Calu3 (cell line): Measurements from ENCODE around the gene RANBP9. TPM values are rescaled to one million over a fixed set of nuclear protein-coding genes. Genes with fewer than 3 reads are reported as not detected.

Experiments used
- BruUV-seq: library from RNA; stranded (reverse); fragments of 400-500 nt; replicated peaks from 2 replicates; lab custom pipeline; 2021; lab: Mats Ljungman, UMichigan
- CTCF ChIA-PET: fragments of 300-600 bp; sonication (Branson Sonifier 250); formaldehyde crosslinking; loops from one replicate; lab custom pipeline; 2022; ENCODE audit warnings: antibody characterized with exemption; lab: Charles Lee
- DNase-seq: peaks from one replicate; pipeline ENCODE4 v3.0.0; 2022
- H3K27ac Mint-ChIP-seq: one replicate; pipeline ENCODE4 v1.8.0; 2022; ENCODE audit warnings: mixed read lengths; ENCODE audit not compliant: unreplicated experiment
- H3K27me3 Mint-ChIP-seq: one replicate; pipeline ENCODE4 v1.8.0; 2022; ENCODE audit warnings: mixed read lengths; ENCODE audit not compliant: unreplicated experiment
- H3K36me3 Mint-ChIP-seq: one replicate; pipeline ENCODE4 v1.8.0; 2022; ENCODE audit warnings: mild to moderate bottlenecking, moderate library complexity, mixed read lengths; ENCODE audit not compliant: insufficient read depth, unreplicated experiment
- H3K4me1 Mint-ChIP-seq: one replicate; pipeline ENCODE4 v1.8.0; 2022; ENCODE audit warnings: mild to moderate bottlenecking, low read depth, mixed read lengths; ENCODE audit not compliant: unreplicated experiment
- H3K4me3 Mint-ChIP-seq: one replicate; pipeline ENCODE4 v1.8.0; 2022; ENCODE audit warnings: mild to moderate bottlenecking, low read depth, moderate library complexity, mixed read lengths; ENCODE audit not compliant: unreplicated experiment
- H3K9me3 Mint-ChIP-seq: one replicate; pipeline ENCODE4 v1.8.0; 2022; ENCODE audit warnings: low read depth, mixed read lengths; ENCODE audit not compliant: unreplicated experiment
- CTCF ChIP-seq: fragments of 200-600 bp; IDR thresholded peaks from one replicate; pipeline ENCODE4 v1.8.0; 2022; ENCODE audit warnings: antibody characterized with exemption; ENCODE audit not compliant: unreplicated experiment
- intact Hi-C: fragments of 100-400 bp; cut with micrococcal nuclease; formaldehyde crosslinking; loops from one replicate; pipeline ENCODE4 v1.10.0; 2022; ENCODE audit not compliant: unreplicated experiment
- total RNA-seq: library from RNA; stranded (reverse); gene quantifications from 2 replicates; pipeline ENCODE4 v1.2.3, GENCODE V29; 2022

RANBP9 gene
- total RNA-seq, 1 experiment from 2014 or later: 20.4 TPM

GRCh38 chr6:13682346-13682745 lies 29.3 kb downstream of the RANBP9 start:
- no peak overlapping the region for H3K4me3 Mint-ChIP-seq
- no TSS peak for BruUV-seq
- no peak for TF ChIP-seq CTCF
- DNase-seq: no peak
- H3K36me3 Mint-ChIP-seq: no peaks in the 10 kb centered on the region
- H3K27me3 Mint-ChIP-seq: no peaks in the 10 kb centered on the region
- no peak overlapping the region for H3K27ac Mint-ChIP-seq
- H3K9me3 Mint-ChIP-seq: no peaks in the 10 kb centered on the region
- intact Hi-C loops: no loop called here
- H3K4me1 Mint-ChIP-seq: no peaks in the 10 kb centered on the region
- CTCF ChIA-PET: no interaction called here

- no peak for TF ChIP-seq CTCF
- CTCF ChIA-PET: no interaction called here
- no peaks in the 10 kb centered on the region for H3K9me3 Mint-ChIP-seq
- no peaks in the 10 kb centered on the region for H3K27me3 Mint-ChIP-seq
- intact Hi-C loops: no loop called here
- no peaks in the 10 kb centered on the region for H3K36me3 Mint-ChIP-seq
- no TSS peak for BruUV-seq
- H3K4me1 Mint-ChIP-seq: no peaks in the 10 kb centered on the region
- H3K27ac Mint-ChIP-seq: no peak overlapping the region
- H3K4me3 Mint-ChIP-seq: no peak overlapping the region
- DNase-seq: no peak
Measured at GRCh38 chr6:13681305-13682061, 30.2 kb downstream of the RANBP9 start.

GRCh38 chr6:13680448-13680968 lies 31.1 kb downstream of the RANBP9 start:
- no peak overlapping the region for H3K27ac Mint-ChIP-seq
- no peak for TF ChIP-seq CTCF
- no TSS peak for BruUV-seq
- CTCF ChIA-PET: interaction anchor here (0.5 kb wide), 1 partner anchor 108 kb away, joined by 3 read pairs; no protein-coding TSS in a partner anchor
- H3K4me3 Mint-ChIP-seq: no peak overlapping the region
- H3K36me3 Mint-ChIP-seq: no peaks in the 10 kb centered on the region
- no peaks in the 10 kb centered on the region for H3K9me3 Mint-ChIP-seq
- no peak for DNase-seq
- no peaks in the 10 kb centered on the region for H3K27me3 Mint-ChIP-seq
- intact Hi-C loops: no loop called here
- H3K4me1 Mint-ChIP-seq: no peaks in the 10 kb centered on the region

- H3K4me1 Mint-ChIP-seq: no peaks in the 10 kb centered on the region
- H3K27ac Mint-ChIP-seq: no peak overlapping the region
- no peaks in the 10 kb centered on the region for H3K9me3 Mint-ChIP-seq
- no peak for DNase-seq
- no peaks in the 10 kb centered on the region for H3K27me3 Mint-ChIP-seq
- BruUV-seq: no TSS peak
- CTCF ChIA-PET: interaction anchor here (0.5 kb wide), 1 partner anchor 109 kb away, joined by 3 read pairs; no protein-coding TSS in a partner anchor
- no peak for TF ChIP-seq CTCF
- H3K36me3 Mint-ChIP-seq: no peaks in the 10 kb centered on the region
- no peak overlapping the region for H3K4me3 Mint-ChIP-seq
- intact Hi-C loops: no loop called here
Measured at GRCh38 chr6:13679996-13680395, 31.6 kb downstream of the RANBP9 start.
